DMS153 treated with DMSO at 0.1 percent for 48 hours (cell line): ENCODE measurements around the gene LRRC71.

Experiments used
- DNase-seq: peaks from one replicate; lab custom pipeline; 2025; ENCODE audit not compliant: unreplicated experiment; lab: John Stamatoyannopoulos, UW

The LRRC71 gene

DNA sequence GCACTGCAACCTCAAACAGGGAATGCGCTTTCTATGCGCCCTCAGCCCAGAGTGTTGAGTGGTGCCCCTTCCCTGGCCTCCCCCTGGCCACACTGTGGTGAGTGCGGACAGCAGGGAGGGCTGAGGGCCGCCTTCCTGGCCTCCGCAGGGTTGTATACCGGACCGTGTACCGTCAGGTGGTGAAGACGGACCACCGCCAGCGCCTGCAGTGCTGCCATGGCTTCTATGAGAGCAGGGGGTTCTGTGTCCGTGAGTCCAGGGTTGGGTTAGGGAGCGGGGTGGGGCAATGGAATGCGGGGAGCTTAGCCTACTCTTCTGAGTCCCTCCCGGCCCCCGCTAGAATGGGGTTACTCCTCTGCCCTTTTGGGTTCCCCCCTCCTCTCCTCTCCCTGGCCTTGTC is 15.3 kb upstream of the LRRC71 start:
- no peak for DNase-seq

DNA sequence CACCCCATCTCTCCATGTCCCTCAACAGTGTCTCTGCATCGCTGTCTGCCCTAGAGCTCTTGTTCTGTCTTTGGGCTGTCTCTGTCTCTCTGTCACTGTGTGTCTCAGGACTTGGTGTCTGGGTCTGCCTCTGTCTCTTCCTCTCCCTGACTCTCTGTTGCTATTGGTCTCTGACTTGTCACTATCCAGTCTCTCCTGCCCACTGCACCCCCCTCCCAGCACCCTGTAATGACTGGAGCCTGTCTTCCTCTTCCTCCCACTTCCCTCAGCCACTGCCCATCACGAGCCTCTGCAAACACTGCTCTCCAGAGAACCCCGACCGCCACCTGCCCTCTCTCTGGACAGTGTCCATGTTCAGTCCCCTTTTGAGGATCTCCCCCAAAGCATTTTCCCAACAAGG is 14.8 kb upstream of the LRRC71 start:
- no peak for DNase-seq

DNA sequence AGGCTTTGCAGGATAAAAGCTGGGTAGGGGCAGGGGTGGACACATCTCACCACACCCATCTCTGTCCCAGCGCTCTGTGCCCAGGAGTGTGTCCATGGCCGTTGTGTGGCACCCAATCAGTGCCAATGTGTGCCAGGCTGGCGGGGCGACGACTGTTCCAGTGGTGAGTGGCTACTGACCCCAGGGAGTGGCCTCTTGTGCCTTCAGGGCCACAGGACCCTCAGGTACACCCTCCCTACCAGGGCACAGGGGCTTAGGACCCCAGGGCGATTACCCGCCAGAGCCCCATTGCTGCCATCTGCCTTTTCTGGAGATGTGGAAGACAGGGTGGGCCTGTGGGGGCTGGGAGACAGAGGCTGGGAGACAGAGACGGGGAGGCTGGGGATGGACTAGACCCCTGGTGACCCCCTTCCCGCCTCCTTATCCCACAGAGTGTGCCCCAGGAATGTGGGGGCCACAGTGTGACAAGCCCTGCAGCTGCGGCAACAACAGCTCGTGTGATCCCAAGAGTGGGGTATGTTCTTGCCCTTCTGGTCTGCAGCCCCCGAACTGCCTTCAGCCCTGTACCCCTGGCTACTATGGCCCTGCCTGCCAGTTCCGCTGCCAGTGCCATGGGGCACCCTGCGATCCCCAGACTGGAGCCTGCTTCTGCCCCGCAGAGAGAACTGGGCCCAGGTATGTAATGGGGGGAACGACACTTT is 14.1 kb upstream of the LRRC71 start:
- DNase-seq: no peak

DNA sequence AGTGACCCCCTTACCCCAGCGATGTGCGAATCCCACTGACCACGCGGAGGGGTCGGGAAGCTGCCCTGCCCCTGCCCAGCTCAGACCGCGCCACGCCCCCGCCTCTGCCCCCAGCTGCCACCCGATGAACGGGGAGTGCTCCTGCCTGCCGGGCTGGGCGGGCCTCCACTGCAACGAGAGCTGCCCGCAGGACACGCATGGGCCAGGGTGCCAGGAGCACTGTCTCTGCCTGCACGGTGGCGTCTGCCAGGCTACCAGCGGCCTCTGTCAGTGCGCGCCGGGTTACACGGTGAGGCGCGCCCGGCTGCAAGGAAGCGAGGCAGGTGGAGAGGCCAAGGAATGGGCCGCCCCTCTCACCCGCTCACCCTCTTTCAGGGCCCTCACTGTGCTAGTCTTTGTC is 11.9 kb upstream of the LRRC71 start:
- DNase-seq: no peak

DNA sequence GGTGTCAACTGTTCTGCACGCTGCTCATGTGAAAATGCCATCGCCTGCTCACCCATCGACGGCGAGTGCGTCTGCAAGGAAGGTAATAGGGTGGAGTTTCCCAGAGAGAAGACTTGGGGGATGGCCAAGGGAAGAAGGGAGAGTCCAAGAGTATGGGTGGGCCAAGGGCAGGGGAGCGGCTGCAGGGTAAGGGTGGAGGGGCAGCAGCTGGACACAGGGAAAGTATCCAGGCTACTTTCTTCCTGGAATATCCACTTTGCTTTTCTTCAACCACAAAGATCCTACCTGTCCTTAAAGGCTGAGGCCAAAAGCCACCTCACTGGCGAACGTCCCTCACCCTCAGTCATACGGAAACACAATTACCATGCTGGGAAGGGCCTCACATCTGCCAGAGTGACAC is 11.5 kb upstream of the LRRC71 start:
- no peak for DNase-seq

DNA sequence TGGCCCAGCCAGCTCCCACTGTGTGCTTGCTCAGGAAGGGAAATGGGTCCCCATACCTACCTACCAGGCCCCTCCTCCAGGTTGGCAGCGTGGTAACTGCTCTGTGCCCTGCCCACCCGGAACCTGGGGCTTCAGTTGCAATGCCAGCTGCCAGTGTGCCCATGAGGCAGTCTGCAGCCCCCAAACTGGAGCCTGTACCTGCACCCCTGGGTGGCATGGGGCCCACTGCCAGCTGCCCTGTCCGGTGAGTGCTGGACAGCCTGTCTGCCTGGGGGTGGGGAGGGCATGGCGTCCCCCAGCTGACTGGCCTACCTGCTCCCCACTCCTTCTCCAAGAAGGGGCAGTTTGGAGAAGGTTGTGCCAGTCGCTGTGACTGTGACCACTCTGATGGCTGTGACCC is 10.8 kb upstream of the LRRC71 start:
- no peak for DNase-seq

DNA sequence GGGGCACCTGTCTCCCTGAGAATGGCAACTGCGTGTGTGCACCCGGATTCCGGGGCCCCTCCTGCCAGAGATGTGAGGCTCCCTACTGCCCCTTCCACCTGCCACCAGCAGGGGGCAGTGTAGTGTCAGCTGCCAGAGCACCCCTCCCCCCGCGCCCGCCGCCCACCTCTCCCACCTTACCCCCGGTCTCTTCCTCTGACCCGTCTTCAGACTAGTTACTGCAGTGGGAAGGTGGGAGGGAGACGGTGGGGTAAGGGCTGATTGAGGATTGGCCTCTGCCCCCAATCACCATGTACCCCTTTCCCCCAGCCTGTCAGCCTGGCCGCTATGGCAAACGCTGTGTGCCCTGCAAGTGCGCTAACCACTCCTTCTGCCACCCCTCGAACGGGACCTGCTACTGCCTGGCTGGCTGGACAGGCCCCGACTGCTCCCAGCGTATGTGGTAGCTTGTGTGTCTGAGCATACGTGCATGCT is 10.1 kb upstream of the LRRC71 start:
- peak; percentile 32 for DNase-seq

DNA sequence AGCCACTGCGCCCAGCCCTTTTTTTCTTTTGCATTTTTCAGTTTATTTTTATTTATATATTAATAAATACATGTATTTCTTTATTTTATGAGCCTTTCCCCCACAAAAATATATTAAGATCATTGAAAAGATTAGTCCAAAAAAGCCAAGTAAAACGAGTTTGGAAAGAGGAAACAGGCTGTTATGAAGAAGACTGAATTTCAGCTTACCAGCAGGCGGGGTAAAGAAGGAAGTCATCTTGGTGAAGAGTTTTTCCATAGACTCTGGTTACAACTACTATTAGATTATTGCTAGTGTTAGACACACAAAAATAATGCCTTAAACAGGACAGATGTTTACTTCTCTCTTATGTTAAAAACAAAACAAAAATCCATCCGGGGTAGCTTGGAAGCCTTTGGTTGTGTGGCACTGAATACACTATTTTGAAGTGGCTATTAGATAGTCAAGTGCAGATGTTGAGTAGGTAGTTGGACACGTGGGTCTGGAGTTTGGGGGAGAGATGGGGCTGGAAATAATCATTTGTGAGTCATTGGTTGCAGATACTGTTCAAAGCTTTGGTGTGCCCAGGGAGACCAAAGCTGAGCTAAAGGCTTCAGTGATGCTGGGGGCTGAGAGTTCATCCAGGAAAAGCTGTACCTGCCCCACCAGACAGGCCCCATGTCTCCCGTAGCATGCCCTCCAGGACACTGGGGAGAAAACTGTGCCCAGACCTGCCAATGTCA is 8.7 kb upstream of the LRRC71 start:
- no peak for DNase-seq

DNA sequence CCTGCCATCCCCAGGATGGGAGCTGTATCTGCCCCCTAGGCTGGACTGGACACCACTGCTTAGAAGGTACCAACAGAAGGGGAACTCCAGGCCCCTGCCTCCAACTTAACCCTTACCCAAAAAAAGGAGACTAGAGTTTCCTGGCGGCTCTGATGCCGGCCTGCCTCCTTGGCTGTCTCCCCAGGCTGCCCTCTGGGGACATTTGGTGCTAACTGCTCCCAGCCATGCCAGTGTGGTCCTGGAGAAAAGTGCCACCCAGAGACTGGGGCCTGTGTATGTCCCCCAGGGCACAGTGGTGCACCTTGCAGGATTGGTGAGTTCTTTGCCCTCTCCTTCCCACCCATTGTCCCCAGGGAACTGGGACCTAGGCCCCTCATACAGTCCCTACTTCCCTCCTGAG is 8.1 kb upstream of the LRRC71 start:
- DNase-seq: no peak

DNA sequence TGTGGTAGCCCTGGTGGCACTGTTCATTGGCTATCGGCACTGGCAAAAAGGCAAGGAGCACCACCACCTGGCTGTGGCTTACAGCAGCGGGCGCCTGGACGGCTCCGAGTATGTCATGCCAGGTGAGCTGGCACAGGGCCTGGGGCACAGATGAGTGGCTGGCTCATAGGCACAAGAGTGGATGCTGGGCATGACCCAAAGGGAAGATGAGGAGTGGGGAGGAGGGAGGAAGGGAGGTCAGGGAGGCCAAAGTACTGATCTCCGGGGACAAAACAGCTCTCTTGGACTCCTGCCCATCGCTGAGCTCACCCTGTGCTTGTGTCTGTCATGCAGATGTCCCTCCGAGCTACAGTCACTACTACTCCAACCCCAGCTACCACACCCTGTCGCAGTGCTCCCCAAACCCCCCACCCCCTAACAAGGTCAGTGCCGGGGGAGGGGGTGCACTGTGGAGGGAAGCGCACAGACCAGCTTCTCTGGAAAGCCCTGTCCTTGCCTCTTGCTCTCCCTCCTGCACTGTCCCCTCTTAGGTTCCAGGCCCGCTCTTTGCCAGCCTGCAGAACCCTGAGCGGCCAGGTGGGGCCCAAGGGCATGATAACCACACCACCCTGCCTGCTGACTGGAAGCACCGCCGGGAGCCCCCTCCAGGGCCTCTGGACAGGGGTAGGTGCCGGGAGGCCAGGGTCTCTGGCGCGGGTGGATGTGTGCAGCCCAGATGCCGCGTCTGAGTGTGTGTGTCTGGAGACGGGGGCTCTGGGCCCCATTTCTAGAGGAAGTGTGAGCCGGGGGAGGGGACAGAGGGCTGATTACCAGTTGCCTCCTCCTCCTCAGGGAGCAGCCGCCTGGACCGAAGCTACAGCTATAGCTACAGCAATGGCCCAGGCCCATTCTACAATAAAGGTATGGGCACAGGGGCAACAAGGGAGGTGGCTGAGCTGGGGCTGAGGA is 7.3 kb upstream of the LRRC71 start:
- peak; percentile 47 for DNase-seq

DNA sequence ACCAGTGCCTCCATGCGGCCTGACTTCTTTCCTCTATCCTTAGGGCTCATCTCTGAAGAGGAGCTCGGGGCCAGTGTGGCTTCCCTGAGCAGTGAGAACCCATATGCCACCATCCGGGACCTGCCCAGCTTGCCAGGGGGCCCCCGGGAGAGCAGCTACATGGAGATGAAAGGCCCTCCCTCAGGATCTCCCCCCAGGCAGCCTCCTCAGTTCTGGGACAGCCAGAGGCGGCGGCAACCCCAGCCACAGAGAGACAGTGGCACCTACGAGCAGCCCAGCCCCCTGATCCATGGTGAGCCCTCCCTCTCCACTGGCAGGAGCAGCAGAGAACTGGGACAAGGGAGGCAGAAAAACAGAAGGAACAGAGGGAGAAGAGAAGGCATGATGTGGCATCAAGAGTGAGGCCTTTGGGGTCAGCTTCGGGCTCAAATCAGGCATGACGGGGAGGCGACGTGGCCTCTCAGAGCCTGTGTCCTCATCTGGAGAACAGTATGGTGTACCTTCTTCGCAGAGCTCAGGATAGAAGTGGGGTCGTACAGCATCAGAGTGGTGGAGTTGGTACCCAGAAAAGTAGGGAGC is 6.5 kb upstream of the LRRC71 start:
- DNase-seq: no peak

DNA sequence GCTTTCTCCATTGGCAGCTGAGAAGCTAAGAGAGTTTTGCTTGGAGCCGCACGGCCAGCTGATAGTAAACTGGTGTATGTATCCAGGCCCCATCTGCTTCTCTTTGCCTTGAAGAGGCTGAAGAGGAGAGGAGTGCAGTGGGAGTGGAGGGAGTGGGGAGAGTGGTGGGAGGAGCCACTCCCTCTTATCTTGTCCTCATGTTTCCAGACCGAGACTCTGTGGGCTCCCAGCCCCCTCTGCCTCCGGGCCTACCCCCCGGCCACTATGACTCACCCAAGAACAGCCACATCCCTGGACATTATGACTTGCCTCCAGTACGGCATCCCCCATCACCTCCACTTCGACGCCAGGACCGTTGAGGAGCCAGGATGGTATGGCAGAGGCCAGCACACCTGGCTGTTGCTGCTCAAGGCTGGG is 6.0 kb upstream of the LRRC71 start:
- no peak for DNase-seq

DNA sequence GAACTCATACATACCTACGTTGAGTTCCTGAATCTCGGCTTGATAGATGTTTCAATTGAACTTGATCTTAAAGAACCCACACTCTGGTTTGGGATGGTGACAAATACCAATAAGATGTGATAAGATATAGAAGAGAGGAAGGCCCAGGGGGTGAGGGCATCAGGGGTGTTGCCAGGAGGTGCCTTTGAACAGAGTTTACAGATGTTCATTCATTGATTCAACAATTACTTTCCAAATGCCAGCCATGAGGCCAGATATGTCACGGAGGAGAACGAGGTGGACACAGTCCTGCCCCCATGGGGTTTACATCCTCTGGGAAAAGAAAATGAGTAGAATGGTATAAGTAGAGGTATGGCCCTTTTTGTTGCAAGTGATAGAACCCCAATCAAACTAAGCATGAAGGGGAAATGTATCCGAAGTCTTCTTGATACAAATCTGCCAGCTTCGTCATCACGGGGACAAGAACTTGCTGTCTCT is 659 bp downstream of the LRRC71 start:
- no peak for DNase-seq

DNA sequence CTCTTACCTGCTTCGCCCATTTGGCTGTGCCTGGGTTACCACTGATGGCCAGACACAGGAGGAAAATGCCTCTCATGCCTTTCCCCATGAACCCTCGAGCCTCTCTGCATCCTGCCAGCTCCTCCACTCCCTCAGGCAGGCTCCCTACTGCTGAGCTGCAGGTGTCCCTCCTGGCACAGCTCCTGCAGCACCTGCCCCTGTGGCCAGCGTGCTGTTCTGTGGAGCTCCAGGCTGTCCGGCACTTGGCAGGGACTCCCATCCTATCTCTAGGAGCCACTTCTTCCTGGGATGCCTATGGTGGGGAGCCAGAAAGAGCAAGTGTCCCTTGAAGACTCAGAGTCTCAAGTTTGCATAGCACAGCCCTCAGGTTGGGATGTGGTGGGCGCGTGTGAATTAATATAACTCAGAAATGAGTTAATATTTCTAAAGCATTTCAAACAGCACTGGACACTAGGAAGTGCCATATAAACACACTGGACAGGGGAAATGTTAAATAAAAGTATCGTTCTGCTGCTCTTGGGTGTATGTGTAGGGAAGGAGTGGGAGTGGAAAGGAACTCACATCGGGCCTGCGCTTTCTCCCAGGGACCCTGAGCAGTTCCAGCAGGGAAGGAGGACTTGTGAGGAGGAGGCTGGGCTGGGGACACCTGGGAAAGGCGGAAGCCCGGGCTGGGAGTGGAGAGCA is 2.7 kb downstream of the LRRC71 start:
- peak; percentile 23 for DNase-seq

DNA sequence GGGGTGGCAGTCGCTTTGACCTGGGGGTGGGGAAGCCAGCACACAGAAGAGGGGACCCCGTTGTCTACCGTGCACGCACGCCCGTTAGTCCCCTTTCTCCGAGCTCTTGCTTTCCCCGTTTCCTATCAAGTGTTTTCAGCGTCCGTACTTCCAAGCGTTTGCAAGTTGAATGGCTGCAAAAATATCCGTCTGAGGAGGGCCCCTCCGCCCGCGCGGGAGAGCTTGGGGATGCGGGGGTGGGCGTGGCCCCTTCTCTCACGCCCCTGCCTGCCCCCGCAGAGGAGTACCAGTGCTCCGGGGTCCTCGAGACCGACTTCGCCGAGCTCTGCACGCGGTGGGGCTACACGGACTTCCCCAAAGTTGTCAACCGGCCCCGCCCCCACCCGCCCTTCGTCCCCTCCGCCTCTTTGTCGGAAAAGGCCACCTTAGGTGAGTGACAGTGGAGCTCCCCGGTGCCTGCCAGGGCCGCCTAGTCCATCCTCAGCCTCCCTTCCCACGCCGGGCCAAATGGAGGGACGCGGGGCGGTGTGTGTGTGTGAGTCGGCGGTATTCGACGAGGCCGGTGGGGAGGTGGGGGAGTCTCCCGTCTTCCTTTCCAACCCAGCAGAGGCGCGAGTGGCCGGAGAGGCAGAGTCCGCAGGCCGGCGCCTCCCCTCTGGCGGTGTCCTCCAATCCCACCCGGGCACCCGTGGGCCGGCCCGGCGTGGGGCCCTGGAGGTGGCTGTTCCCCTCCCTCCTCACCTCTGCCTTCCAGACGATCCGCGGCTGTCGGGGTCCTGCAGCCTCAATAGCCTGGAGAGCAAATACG is 3.4 kb downstream of the LRRC71 start:
- DNase-seq: no peak

DNA sequence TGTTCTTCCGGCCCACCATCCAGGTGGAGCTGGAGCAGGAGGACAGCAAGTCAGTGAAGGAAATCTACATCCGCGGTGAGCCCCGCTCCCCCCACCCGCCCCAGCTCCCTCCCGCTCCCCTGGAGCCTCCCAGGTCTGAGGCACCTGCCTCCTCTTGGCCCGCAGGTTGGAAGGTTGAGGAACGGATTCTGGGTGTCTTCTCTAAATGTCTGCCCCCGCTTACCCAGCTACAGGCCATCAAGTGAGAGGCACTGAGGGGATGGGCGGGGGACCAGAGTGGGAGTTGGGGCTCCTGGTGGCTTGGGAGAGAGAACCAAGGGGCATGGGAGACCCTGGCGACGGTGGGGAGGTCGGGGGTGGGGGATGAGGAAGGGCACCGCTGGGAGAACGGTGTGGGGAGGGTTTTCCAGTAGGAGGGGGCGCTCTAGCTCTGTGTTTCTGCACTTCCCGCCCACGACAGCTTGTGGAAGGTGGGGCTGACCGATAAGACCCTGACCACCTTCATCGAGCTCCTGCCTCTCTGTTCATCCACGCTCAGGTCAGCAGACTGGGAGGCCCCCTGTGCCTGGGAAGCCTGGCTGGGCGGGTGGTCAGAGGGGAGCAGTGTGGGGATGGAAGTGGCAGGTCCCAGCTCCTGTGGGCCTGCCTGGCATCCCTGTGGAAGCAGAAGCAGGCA is 4.2 kb downstream of the LRRC71 start:
- DNase-seq: no peak

DNA sequence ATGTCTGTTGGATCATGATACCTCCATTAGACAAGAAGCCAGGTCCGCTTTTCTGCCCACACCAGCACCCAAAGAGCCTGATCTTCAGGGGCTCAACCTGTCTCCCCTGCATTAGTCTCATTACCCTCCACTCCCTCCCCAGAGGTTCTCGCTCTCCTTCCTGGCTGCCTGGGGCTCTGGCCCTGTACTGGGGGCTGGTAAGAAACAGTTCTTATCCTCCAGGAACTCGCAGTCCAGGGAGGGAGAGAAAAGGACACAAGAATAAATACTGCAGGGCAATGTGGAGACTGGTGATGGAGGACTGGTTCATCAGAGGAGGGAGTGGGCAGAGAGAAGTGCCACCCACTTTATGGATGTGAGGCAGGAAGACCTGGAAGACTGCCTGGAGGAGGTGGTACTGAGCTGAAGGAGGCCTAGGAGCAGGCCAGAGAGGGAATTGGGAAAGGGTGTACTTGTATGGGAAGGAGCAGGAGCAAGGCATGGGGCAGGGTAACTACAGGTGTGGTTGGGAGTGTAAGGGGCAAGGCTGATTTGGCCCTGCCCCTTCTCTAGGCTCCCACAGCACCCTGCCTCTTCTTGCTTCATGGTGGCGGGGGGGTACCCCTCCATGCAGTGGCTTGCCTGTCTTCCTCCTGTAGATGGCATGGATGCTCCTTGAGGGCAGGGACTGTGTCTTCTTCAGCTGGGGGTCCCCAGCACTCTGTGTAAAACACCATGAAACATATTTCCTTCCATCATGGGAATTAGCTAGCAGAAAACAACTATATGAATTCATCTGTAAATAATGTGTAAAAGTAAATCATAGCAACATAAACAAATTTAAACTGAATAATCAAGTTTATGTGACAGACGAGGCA is 5.0 kb downstream of the LRRC71 start:
- DNase-seq: no peak

DNA sequence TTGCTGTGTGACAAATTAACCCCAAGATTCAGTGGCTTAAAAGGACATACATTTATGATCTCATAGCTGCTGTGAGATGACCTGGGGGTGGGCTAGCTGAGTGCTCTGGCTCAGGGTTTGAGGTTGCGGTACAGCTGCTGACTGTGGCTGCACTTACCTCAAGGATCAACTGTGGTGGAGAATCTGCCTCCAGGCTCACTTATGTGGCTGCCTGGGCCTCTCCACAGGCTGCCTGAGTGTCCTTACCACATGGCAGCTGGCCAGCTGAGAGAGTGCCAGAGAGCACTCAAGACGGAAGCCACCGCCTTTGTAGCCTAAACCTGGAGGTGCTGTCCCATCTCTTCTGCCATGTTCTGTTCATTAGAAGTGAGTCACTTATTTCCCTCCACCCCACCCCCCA is 5.7 kb downstream of the LRRC71 start:
- no peak for DNase-seq
